CD4-positive, CD25-positive, alpha-beta regulatory T cell (primary cell): ENCODE data around the gene WNK3. TPM values are rescaled to one million over a fixed set of nuclear protein-coding genes. Genes with fewer than 3 reads are reported as not detected.

Experiments used
- ATAC-seq, 2 donors: fragments of 150-1000 bp; cut with Tn5 transposase; one replicate each; pipeline ENCODE4 v1.10.0; 2021; ENCODE audit warnings: low read depth in 2 of 2, moderate number of reproducible peaks in 2 of 2, moderate library complexity in 1 of 2
- DNase-seq, 3 donors: peaks; one replicate each; pipeline versions ENCODE4 v3.0.0 to v3.0.0-alpha.2; 2012 to 2022; ENCODE audit warnings: mixed read lengths in 1 of 3
- H3K27ac ChIP-seq: one replicate; pipeline ENCODE4 v1.7.0; 2013; ENCODE audit warnings: mild to moderate bottlenecking, low read length; ENCODE audit not compliant: insufficient read depth, poor library complexity, severe bottlenecking
- H3K27me3 ChIP-seq: one replicate; pipeline ENCODE4 v1.7.0; 2013; ENCODE audit warnings: low read length; ENCODE audit not compliant: control insufficient read depth, insufficient read depth
- H3K36me3 ChIP-seq: one replicate; pipeline ENCODE4 v1.7.0; 2013; ENCODE audit warnings: mild to moderate bottlenecking, low read length, moderate library complexity; ENCODE audit not compliant: control insufficient read depth, insufficient read depth
- H3K4me1 ChIP-seq: 2 replicates; pipeline ENCODE4 v1.7.0; 2013; ENCODE audit warnings: mild to moderate bottlenecking, low read length; ENCODE audit not compliant: insufficient read depth, control insufficient read depth, poor library complexity, severe bottlenecking
- H3K4me3 ChIP-seq: one replicate; pipeline ENCODE4 v1.7.0; 2013; ENCODE audit warnings: low read depth, mild to moderate bottlenecking, low read length, moderate library complexity
- H3K9me3 ChIP-seq, 2 experiments: 1 replicate in 1 of 2; 2 replicates in 1 of 2; pipeline ENCODE4 v1.7.0; 2013; ENCODE audit warnings: low read length in 2 of 2, mild to moderate bottlenecking in 1 of 2, moderate library complexity in 1 of 2; ENCODE audit not compliant: control insufficient read depth in 2 of 2
- H3K27ac Mint-ChIP-seq, 3 donors: one replicate each; pipeline ENCODE4 v1.8.0; 2020 to 2022; ENCODE audit warnings: mild to moderate bottlenecking in 3 of 3, mixed read lengths in 3 of 3, moderate library complexity in 2 of 3
- H3K27me3 Mint-ChIP-seq: one replicate; pipeline ENCODE4 v1.8.0; 2022; ENCODE audit warnings: mild to moderate bottlenecking, mixed read lengths
- H3K36me3 Mint-ChIP-seq: one replicate; pipeline ENCODE4 v1.8.0; 2020; ENCODE audit warnings: mixed read lengths
- H3K4me1 Mint-ChIP-seq, 4 donors: one replicate each; pipeline ENCODE4 v1.8.0; 2020 to 2022; ENCODE audit warnings: mixed read lengths in 4 of 4, mild to moderate bottlenecking in 1 of 4
- H3K4me3 Mint-ChIP-seq, 4 donors: one replicate each; pipeline ENCODE4 v1.8.0; 2020 to 2022; ENCODE audit warnings: mild to moderate bottlenecking in 4 of 4, mixed read lengths in 4 of 4, moderate library complexity in 3 of 4
- H3K9me3 Mint-ChIP-seq, 7 donors: one replicate each; pipeline ENCODE4 v1.8.0; 2020 to 2022; ENCODE audit warnings: mixed read lengths in 7 of 7, mild to moderate bottlenecking in 3 of 7, moderate library complexity in 2 of 7
- polyA plus RNA-seq, 4 donors: library from polyadenylated mRNA; unstranded; fragments of 300-500 nt; fragmentation: Illumina TruSeq; gene quantifications; one replicate each; pipeline ENCODE4 v1.2.3, GENCODE V29; 2021
- total RNA-seq: library from RNA; stranded (reverse); gene quantifications from one replicate; pipeline ENCODE4 v1.2.3, GENCODE V29; 2022

WNK3 gene
- total and polyA plus RNA-seq, 5 donors from 2014 or later = 0.06 TPM; not detected in 4

- Mint-ChIP-seq H3K27ac (no peak overlapping the region), H3K27me3 (no peaks in the 10 kb centered on the region), H3K36me3 (no peaks in the 10 kb centered on the region), H3K4me3 (no peak overlapping the region), H3K4me1 (no peaks in the 10 kb centered on the region), H3K9me3 (peaks cover 0 to 3% (median 0%) of the 10 kb centered on the region in 7 donors)
- Histone ChIP-seq H3K27me3 (no peaks in the 10 kb centered on the region), H3K36me3 (no peaks in the 10 kb centered on the region), H3K27ac (no peak overlapping the region), H3K9me3 (no peaks in the 10 kb centered on the region), H3K4me3 (no peak overlapping the region), H3K4me1 (no peaks in the 10 kb centered on the region)
- ATAC-seq (no peak), DNase-seq (no peak)
These were observed 119.3 kb downstream of the WNK3 start for GRCh38 chrX:54238588-54238987.

GRCh38 chrX:54237014-54237413, 120.8 kb downstream of the WNK3 start:
- no peaks in the 10 kb centered on the region for H3K9me3 ChIP-seq
- no peaks in the 10 kb centered on the region for H3K4me1 Mint-ChIP-seq
- no peak overlapping the region for H3K27ac Mint-ChIP-seq
- no peaks in the 10 kb centered on the region for H3K4me1 ChIP-seq
- H3K27me3 Mint-ChIP-seq = no peaks in the 10 kb centered on the region
- ATAC-seq (no peak), DNase-seq (no peak)
- no peaks in the 10 kb centered on the region for H3K36me3 ChIP-seq
- peaks cover 0 to 3% (median 0%) of the 10 kb centered on the region in 7 donors for H3K9me3 Mint-ChIP-seq
- H3K27me3 ChIP-seq = no peaks in the 10 kb centered on the region
- H3K27ac ChIP-seq = no peak overlapping the region
- no peaks in the 10 kb centered on the region for H3K36me3 Mint-ChIP-seq
- H3K4me3 Mint-ChIP-seq = no peak overlapping the region
- H3K4me3 ChIP-seq = no peak overlapping the region

GRCh38 chrX:54230435-54231148, 127.3 kb downstream of the WNK3 start:
- DNase-seq = no peak
- H3K27me3 ChIP-seq = no peaks in the 10 kb centered on the region
- no peaks in the 10 kb centered on the region for H3K36me3 Mint-ChIP-seq
- H3K4me1 Mint-ChIP-seq = no peaks in the 10 kb centered on the region
- no peaks in the 10 kb centered on the region for H3K27me3 Mint-ChIP-seq
- H3K9me3 ChIP-seq = no peaks in the 10 kb centered on the region
- ATAC-seq = no peak
- no peak overlapping the region for H3K4me3 ChIP-seq
- H3K4me3 Mint-ChIP-seq = no peak overlapping the region
- H3K27ac ChIP-seq = no peak overlapping the region
- no peaks in the 10 kb centered on the region for H3K4me1 ChIP-seq
- no peak overlapping the region for H3K27ac Mint-ChIP-seq
- H3K36me3 ChIP-seq = no peaks in the 10 kb centered on the region
- H3K9me3 Mint-ChIP-seq = peaks cover 0 to 3% (median 0%) of the 10 kb centered on the region in 7 donors

GRCh38 chrX:54223581-54223980, 134.3 kb downstream of the WNK3 start:
- DNase-seq (no peak), ATAC-seq (no peak)
- no peak overlapping the region for H3K4me3 Mint-ChIP-seq
- no peaks in the 10 kb centered on the region for H3K36me3 ChIP-seq
- no peaks in the 10 kb centered on the region for H3K9me3 Mint-ChIP-seq
- H3K27me3 ChIP-seq = no peaks in the 10 kb centered on the region
- H3K36me3 Mint-ChIP-seq = no peaks in the 10 kb centered on the region
- H3K27ac ChIP-seq = no peak overlapping the region
- no peaks in the 10 kb centered on the region for H3K4me1 Mint-ChIP-seq
- no peak overlapping the region for H3K4me3 ChIP-seq
- H3K4me1 ChIP-seq = no peaks in the 10 kb centered on the region
- H3K9me3 ChIP-seq = no peaks in the 10 kb centered on the region
- no peak overlapping the region for H3K27ac Mint-ChIP-seq
- H3K27me3 Mint-ChIP-seq = no peaks in the 10 kb centered on the region

GRCh38 chrX:54213603-54214002, 144.2 kb downstream of the WNK3 start:
- H3K4me1 Mint-ChIP-seq = no peaks in the 10 kb centered on the region
- Histone ChIP-seq H3K9me3 (no peaks in the 10 kb centered on the region), H3K27ac (no peak overlapping the region), H3K4me1 (no peaks in the 10 kb centered on the region), H3K4me3 (no peak overlapping the region), H3K27me3 (no peaks in the 10 kb centered on the region), H3K36me3 (no peaks in the 10 kb centered on the region)
- H3K4me3 Mint-ChIP-seq = no peak overlapping the region
- peaks cover 3% of the 10 kb centered on the region for H3K27me3 Mint-ChIP-seq
- ATAC-seq = no peak
- no peak for DNase-seq
- H3K27ac Mint-ChIP-seq = no peak overlapping the region
- H3K9me3 Mint-ChIP-seq = no peaks in the 10 kb centered on the region
- no peaks in the 10 kb centered on the region for H3K36me3 Mint-ChIP-seq

- Mint-ChIP-seq H3K9me3 (no peaks in the 10 kb centered on the region), H3K4me3 (no peak overlapping the region), H3K27ac (no peak overlapping the region), H3K27me3 (peaks cover 4% of the 10 kb centered on the region), H3K4me1 (no peaks in the 10 kb centered on the region), H3K36me3 (no peaks in the 10 kb centered on the region)
- DNase-seq (no peak), ATAC-seq (no peak)
- Histone ChIP-seq H3K4me3 (no peak overlapping the region), H3K36me3 (no peaks in the 10 kb centered on the region), H3K9me3 (no peaks in the 10 kb centered on the region), H3K4me1 (no peaks in the 10 kb centered on the region), H3K27me3 (no peaks in the 10 kb centered on the region), H3K27ac (no peak overlapping the region)
These were observed 149.3 kb downstream of the WNK3 start for GRCh38 chrX:54208531-54208930.

- ATAC-seq = no peak
- H3K4me3 Mint-ChIP-seq = no peak overlapping the region
- no peaks in the 10 kb centered on the region for H3K36me3 ChIP-seq
- no peaks in the 10 kb centered on the region for H3K9me3 ChIP-seq
- H3K27ac Mint-ChIP-seq = no peak overlapping the region
- H3K36me3 Mint-ChIP-seq = no peaks in the 10 kb centered on the region
- no peak for DNase-seq
- peaks cover 9% of the 10 kb centered on the region for H3K27me3 ChIP-seq
- H3K27ac ChIP-seq = no peak overlapping the region
- no peaks in the 10 kb centered on the region for H3K4me1 ChIP-seq
- H3K27me3 Mint-ChIP-seq = peaks cover 4% of the 10 kb centered on the region
- no peaks in the 10 kb centered on the region for H3K9me3 Mint-ChIP-seq
- H3K4me1 Mint-ChIP-seq = peaks cover 0 to 2% (median 0%) of the 10 kb centered on the region in 4 donors
- no peak overlapping the region for H3K4me3 ChIP-seq
These were observed 159.6 kb downstream of the WNK3 start for GRCh38 chrX:54198262-54198661.

- Mint-ChIP-seq H3K27me3 (no peaks in the 10 kb centered on the region), H3K36me3 (no peaks in the 10 kb centered on the region), H3K27ac (no peak overlapping the region), H3K4me3 (no peak overlapping the region), H3K9me3 (no peaks in the 10 kb centered on the region), H3K4me1 (peaks cover 0 to 2% (median 0%) of the 10 kb centered on the region in 4 donors)
- Histone ChIP-seq H3K9me3 (no peaks in the 10 kb centered on the region), H3K4me1 (no peaks in the 10 kb centered on the region), H3K4me3 (no peak overlapping the region), H3K36me3 (no peaks in the 10 kb centered on the region), H3K27ac (no peak overlapping the region), H3K27me3 (peaks cover 9% of the 10 kb centered on the region)
- ATAC-seq = no peak
- no peak for DNase-seq
These were observed 162.8 kb downstream of the WNK3 start for GRCh38 chrX:54194982-54195588.
